Hepatocyte (in vitro differentiated cells): ENCODE results near the gene FGF12.

Experiments used
- CTCF ChIP-seq: fragments of 200-600 bp; sonication (generic); IDR thresholded peaks from 2 replicates; pipeline ENCODE4 v1.5.1; 2016; ENCODE audit warnings: antibody characterized with exemption, mild to moderate bottlenecking; ENCODE audit not compliant: poor library complexity
- EZH2 ChIP-seq: fragments of 200-600 bp; sonication (generic); IDR thresholded peaks from 2 replicates; pipeline ENCODE4 v1.6.1; 2016; ENCODE audit warnings: antibody characterized with exemption, mild to moderate bottlenecking, borderline replicate concordance
- EZH2phosphoT487 ChIP-seq: fragments of 200-600 bp; sonication (generic); IDR thresholded peaks from one replicate; pipeline ENCODE4 v1.6.1; 2018; ENCODE audit warnings: antibody characterized with exemption, mild to moderate bottlenecking, low read depth, moderate library complexity; ENCODE audit not compliant: unreplicated experiment, severe bottlenecking

- TF ChIP-seq CTCF = no peak
- no peak for TF ChIP-seq EZH2
- no peak for TF ChIP-seq EZH2phosphoT487
Measured at GRCh38 chr3:192275741-192276355, 451.5 kb downstream of the FGF12 start.
